Liver (tissue), 3 donors: Measurements from ENCODE around the gene TLE5.

Experiments
- ATF3 ChIP-seq: IDR thresholded peaks from 2 replicates; pipeline ENCODE4 v1.6.1; 2016; ENCODE audit warnings: antibody characterized with exemption
- GABPA ChIP-seq, 2 donors: IDR thresholded peaks in 1 of 2; conservative IDR thresholded peaks in 1 of 2; 2 replicates each; pipeline ENCODE4 v1.6.1; 2016; ENCODE audit warnings: antibody characterized with exemption in 2 of 2, mild to moderate bottlenecking in 1 of 2, moderate library complexity in 1 of 2
- RAD21 ChIP-seq, 2 donors: IDR thresholded peaks; 2 replicates each; pipeline ENCODE4 v1.6.1; 2016; ENCODE audit warnings: antibody characterized with exemption in 2 of 2, mild to moderate bottlenecking in 2 of 2
- REST ChIP-seq: IDR thresholded peaks from 2 replicates; pipeline ENCODE4 v1.6.1; 2016; ENCODE audit warnings: antibody characterized with exemption, mild to moderate bottlenecking
- SP1 ChIP-seq: IDR thresholded peaks from 2 replicates; pipeline ENCODE4 v1.6.1; 2018; ENCODE audit warnings: antibody characterized with exemption, mild to moderate bottlenecking
- ZBTB33 ChIP-seq: IDR thresholded peaks from 2 replicates; pipeline ENCODE4 v1.6.1; 2016; ENCODE audit warnings: antibody characterized with exemption
- TF ChIP-seq, protein P1 (sequence below): fragments of 150-350 bp; IDR thresholded peaks from 2 replicates; pipeline ENCODE4 v1.5.1; 2017; ENCODE audit warnings: improper control_type of control experiment, low read depth, low read length; ENCODE audit not compliant: missing input control
- TF ChIP-seq, protein P2 (sequence below): IDR thresholded peaks from 2 replicates; pipeline ENCODE4 v1.6.1; 2016; ENCODE audit warnings: antibody characterized with exemption
- donor health status: healthy.
- donor health status: healthy.

GRCh38 chr19:3017923-3018322 is 44.4 kb downstream of the TLE5 start:
- TF ChIP-seq, protein P1, sequence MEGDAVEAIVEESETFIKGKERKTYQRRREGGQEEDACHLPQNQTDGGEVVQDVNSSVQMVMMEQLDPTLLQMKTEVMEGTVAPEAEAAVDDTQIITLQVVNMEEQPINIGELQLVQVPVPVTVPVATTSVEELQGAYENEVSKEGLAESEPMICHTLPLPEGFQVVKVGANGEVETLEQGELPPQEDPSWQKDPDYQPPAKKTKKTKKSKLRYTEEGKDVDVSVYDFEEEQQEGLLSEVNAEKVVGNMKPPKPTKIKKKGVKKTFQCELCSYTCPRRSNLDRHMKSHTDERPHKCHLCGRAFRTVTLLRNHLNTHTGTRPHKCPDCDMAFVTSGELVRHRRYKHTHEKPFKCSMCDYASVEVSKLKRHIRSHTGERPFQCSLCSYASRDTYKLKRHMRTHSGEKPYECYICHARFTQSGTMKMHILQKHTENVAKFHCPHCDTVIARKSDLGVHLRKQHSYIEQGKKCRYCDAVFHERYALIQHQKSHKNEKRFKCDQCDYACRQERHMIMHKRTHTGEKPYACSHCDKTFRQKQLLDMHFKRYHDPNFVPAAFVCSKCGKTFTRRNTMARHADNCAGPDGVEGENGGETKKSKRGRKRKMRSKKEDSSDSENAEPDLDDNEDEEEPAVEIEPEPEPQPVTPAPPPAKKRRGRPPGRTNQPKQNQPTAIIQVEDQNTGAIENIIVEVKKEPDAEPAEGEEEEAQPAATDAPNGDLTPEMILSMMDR, result no peak
- TF ChIP-seq ATF3 (no peak), REST (no peak), GABPA (IDR thresholded peaks at IDR 0.05 in 1 of 2, conservative IDR thresholded peaks at IDR 0.05 in 1 of 2) (no peak), RAD21 (IDR thresholded peaks at IDR 0.05) (no peak), SP1 (no peak), ZBTB33 (no peak)
- TF ChIP-seq, protein P2, sequence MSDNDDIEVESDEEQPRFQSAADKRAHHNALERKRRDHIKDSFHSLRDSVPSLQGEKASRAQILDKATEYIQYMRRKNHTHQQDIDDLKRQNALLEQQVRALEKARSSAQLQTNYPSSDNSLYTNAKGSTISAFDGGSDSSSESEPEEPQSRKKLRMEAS, result no peak
